GM12878 (cell line): Measurements from ENCODE around the gene CACNG1. TPM values are rescaled to one million over a fixed set of nuclear protein-coding genes. Genes with fewer than 3 reads are reported as not detected.

Source experiments
- BACH1 ChIP-seq: fragments of 450-650 bp; IDR thresholded peaks from 2 replicates; pipeline ENCODE4 v1.6.1; 2017; ENCODE audit warnings: mild to moderate bottlenecking, borderline replicate concordance
- BCL11A ChIP-seq: IDR thresholded peaks from 2 replicates; pipeline ENCODE4 v1.6.1; 2011; ENCODE audit warnings: low read depth, low read length
- BCL3 ChIP-seq: IDR thresholded peaks from 2 replicates; pipeline ENCODE4 v1.6.1; 2011; ENCODE audit warnings: borderline replicate concordance, low read depth, mild to moderate bottlenecking, moderate library complexity, low read length; ENCODE audit not compliant: insufficient read depth, poor library complexity, severe bottlenecking
- E4F1 ChIP-seq: fragments of 450-650 bp; IDR thresholded peaks from 2 replicates; pipeline ENCODE4 v1.6.1; 2018; ENCODE audit warnings: borderline replicate concordance, mild to moderate bottlenecking; ENCODE audit not compliant: partially characterized antibody
- KLF5 ChIP-seq: fragments of 450-650 bp; IDR thresholded peaks from 2 replicates; pipeline ENCODE4 v1.6.1; 2014; ENCODE audit warnings: mild to moderate bottlenecking; ENCODE audit not compliant: partially characterized antibody
- MEF2B ChIP-seq: fragments of 450-650 bp; IDR thresholded peaks from 2 replicates; pipeline ENCODE4 v1.6.1; 2018; ENCODE audit warnings: mild to moderate bottlenecking, moderate library complexity; ENCODE audit not compliant: partially characterized antibody, poor library complexity, severe bottlenecking
- POLR2AphosphoS5 ChIP-seq: IDR thresholded peaks from 2 replicates; pipeline ENCODE4 v1.6.1; 2011; ENCODE audit warnings: mild to moderate bottlenecking, low read length, inconsistent platforms
- STAT1 ChIP-seq: fragments of 450-650 bp; conservative IDR thresholded peaks from 2 replicates; pipeline ENCODE4 v1.6.1; 2014; ENCODE audit warnings: antibody characterized with exemption, mild to moderate bottlenecking
- USF1 ChIP-seq: IDR thresholded peaks from 2 replicates; pipeline ENCODE4 v1.6.1; 2011; ENCODE audit warnings: borderline replicate concordance, low read depth, mild to moderate bottlenecking, moderate library complexity, mixed read lengths, low read length; ENCODE audit not compliant: insufficient read depth; ENCODE audit errors: extremely low read length
- YY1 ChIP-seq: IDR thresholded peaks from 2 replicates; pipeline ENCODE4 v1.6.1; 2011; ENCODE audit warnings: low read depth, mild to moderate bottlenecking, low read length
- polyA plus RNA-seq, 11 experiments: library from polyadenylated mRNA; depleted of rRNA in 4 of 11; unstranded in 6 of 11; stranded (reverse) in 5 of 11; fragments of >200 nt; fragmentation: Nextera tagmentation in 4 of 11; fragmentation: Illumina TruSeq in 1 of 11; extraction: Ambion mirVana in 4 of 11; extraction: Trizol in 1 of 11; gene quantifications; 1 replicate in 1 of 11; 2 replicates in 10 of 11; pipeline versions ENCODE4 v1.2.1 to v1.2.3, GENCODE V29; 2011 to 2016; ENCODE audit warnings: inconsistent platforms in 2 of 11, missing spikeins in 2 of 11, low read depth in 1 of 11
- total RNA-seq, 4 experiments: library from RNA; depleted of rRNA in 3 of 4; stranded (reverse); fragments of >200 nt in 3 of 4; fragmentation: Illumina TruSeq in 1 of 4; extraction: Trizol in 1 of 4; gene quantifications; 2 replicates each; pipeline versions ENCODE4 v1.2.1 to v1.2.3, GENCODE V29; 2013 to 2021

Gene CACNG1
- total and polyA plus RNA-seq, 10 of the 15 experiments (the other 5 are each of a cell fraction or from before 2014, with no cell fraction given) = not detected

GRCh38 chr17:67008101-67008500 is 36.3 kb upstream of the CACNG1 start (continued):
- TF ChIP-seq BCL3 (no peak), BCL11A (no peak), MEF2B (no peak), POLR2AphosphoS5 (no peak), YY1 (no peak), BACH1 (no peak), USF1 (no peak), KLF5 (no peak), STAT1 (no peak), E4F1 (no peak)
- TF ChIP-seq, all 136 proteins: peak for 0
